ENCODE results near the gene ERMN. TPM values are rescaled to one million over a fixed set of nuclear protein-coding genes. Genes with fewer than 3 reads are reported as not detected.

ERMN gene
- total RNA-seq, 1 donor: 1.4 TPM

DNA sequence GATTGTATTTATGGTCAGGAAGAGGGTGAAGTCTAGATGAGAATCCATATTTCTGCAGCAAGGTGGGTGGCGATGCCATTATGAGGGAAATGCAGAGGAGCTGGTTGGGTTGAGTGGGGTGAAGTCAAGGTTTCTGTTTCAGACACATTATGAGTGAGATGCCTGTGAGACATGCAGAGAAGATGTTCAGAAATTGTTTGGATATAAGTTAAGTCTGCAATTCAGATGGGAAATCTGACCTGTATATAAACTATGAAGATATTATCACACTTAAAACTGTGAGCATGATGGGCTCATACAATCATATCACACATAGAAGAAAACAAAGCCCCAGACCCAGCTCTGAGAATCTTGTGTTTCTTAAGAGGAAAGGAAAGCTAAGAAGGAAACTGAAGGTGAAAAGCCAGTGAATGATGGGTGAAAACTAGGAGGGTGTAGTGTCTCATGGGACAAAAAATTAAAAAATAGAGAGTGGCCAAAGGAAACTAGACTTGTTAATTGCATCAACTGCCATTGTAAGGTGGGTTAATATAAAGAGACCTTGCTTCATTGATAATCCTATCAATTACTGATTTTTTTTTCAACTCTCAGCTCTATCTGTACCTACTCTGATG, 53.9 kb downstream of the ERMN start:
- peaks cover 68% of the 10 kb centered on the region for H3K79me2 ChIP-seq (ENCODE audit: insufficient read depth, low read length)
- no peaks in the 10 kb centered on the region for H3K9me3 ChIP-seq (ENCODE audit: low read depth, low read length)
- no peak for DNase-seq (ENCODE audit: insufficient read length, low spot score, missing footprints)
- peaks cover 23% of the 10 kb centered on the region for H3K36me3 ChIP-seq (ENCODE audit: insufficient read depth, low read length)
- H3K4me1 ChIP-seq (ENCODE audit: insufficient read depth, low read length): no peaks in the 10 kb centered on the region
- no peak overlapping the region for H3K4me3 ChIP-seq (ENCODE audit: insufficient read depth, low read length)
- TF ChIP-seq, protein P1, sequence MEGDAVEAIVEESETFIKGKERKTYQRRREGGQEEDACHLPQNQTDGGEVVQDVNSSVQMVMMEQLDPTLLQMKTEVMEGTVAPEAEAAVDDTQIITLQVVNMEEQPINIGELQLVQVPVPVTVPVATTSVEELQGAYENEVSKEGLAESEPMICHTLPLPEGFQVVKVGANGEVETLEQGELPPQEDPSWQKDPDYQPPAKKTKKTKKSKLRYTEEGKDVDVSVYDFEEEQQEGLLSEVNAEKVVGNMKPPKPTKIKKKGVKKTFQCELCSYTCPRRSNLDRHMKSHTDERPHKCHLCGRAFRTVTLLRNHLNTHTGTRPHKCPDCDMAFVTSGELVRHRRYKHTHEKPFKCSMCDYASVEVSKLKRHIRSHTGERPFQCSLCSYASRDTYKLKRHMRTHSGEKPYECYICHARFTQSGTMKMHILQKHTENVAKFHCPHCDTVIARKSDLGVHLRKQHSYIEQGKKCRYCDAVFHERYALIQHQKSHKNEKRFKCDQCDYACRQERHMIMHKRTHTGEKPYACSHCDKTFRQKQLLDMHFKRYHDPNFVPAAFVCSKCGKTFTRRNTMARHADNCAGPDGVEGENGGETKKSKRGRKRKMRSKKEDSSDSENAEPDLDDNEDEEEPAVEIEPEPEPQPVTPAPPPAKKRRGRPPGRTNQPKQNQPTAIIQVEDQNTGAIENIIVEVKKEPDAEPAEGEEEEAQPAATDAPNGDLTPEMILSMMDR (IDR thresholded peaks at IDR 0.05; ENCODE audit: extremely low read depth, low read depth, low read length): no peak
- no peaks in the 10 kb centered on the region for H4K20me1 ChIP-seq (ENCODE audit: insufficient read depth, low read length)
- no peaks in the 10 kb centered on the region for H3K27me3 ChIP-seq (ENCODE audit: insufficient read depth, low read length)
- no peak overlapping the region for H2AFZ ChIP-seq (ENCODE audit: low read length)
- H3K27ac ChIP-seq (ENCODE audit: low read depth, low read length): no peak overlapping the region
- no peak overlapping the region for H3K4me2 ChIP-seq (ENCODE audit: insufficient read depth, low read length)

DNA sequence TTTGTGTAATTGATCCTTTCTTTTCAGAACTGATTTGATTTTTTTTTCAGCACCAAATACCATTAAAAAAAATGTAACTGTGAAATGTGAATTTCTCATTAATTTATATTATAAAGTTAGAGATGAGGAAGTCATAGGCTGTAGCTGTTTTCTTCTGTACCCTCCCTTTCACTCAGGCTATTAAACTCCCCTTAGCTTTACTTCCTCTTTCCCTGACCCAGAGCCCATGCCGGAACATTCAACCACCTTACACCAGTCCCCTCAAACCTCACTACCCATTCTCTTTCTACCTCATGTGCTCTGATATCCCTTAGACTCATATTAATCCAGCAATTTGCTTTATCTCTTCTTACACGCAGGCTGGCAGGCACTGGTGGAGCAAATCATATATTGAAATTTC, 55.7 kb downstream of the ERMN start:
- Histone ChIP-seq H3K9me3 (ENCODE audit: low read depth, low read length) (no peaks in the 10 kb centered on the region), H2AFZ (ENCODE audit: low read length) (no peak overlapping the region), H3K4me3 (ENCODE audit: insufficient read depth, low read length) (no peak overlapping the region), H4K20me1 (ENCODE audit: insufficient read depth, low read length) (no peaks in the 10 kb centered on the region), H3K27ac (ENCODE audit: low read depth, low read length) (no peak overlapping the region), H3K79me2 (ENCODE audit: insufficient read depth, low read length) (peaks cover 78% of the 10 kb centered on the region), H3K4me1 (ENCODE audit: insufficient read depth, low read length) (no peaks in the 10 kb centered on the region), H3K4me2 (ENCODE audit: insufficient read depth, low read length) (no peak overlapping the region), H3K36me3 (ENCODE audit: insufficient read depth, low read length) (peaks cover 24% of the 10 kb centered on the region), H3K27me3 (ENCODE audit: insufficient read depth, low read length) (no peaks in the 10 kb centered on the region)
- no peak for DNase-seq (ENCODE audit: insufficient read length, low spot score, missing footprints)
- TF ChIP-seq, protein P1 (IDR thresholded peaks at IDR 0.05; ENCODE audit: extremely low read depth, low read depth, low read length): no peak

DNA sequence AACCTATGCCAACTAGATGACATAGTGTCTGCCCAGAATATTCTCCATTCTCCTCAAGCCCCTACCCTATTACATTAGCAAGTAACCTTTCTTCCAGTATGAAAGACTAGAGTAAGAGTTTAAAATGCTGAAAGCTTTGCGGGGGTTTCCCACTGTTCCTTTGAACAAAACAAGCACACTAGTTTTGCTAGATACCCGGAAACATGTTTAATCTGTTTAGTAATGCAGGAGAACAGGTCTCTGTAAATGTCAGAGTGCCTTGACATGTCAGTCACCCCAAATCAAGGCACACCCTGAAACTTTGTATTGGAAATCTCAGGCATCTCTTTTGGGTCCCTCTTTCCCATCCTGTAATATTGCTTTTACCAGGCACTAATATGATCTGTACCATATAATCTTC, 56.6 kb downstream of the ERMN start:
- peaks cover 80% of the 10 kb centered on the region for H3K79me2 ChIP-seq (ENCODE audit: insufficient read depth, low read length)
- H3K27ac ChIP-seq (ENCODE audit: low read depth, low read length): no peak overlapping the region
- H4K20me1 ChIP-seq (ENCODE audit: insufficient read depth, low read length): no peaks in the 10 kb centered on the region
- no peaks in the 10 kb centered on the region for H3K27me3 ChIP-seq (ENCODE audit: insufficient read depth, low read length)
- H3K4me3 ChIP-seq (ENCODE audit: insufficient read depth, low read length): no peak overlapping the region
- TF ChIP-seq, protein P1 (IDR thresholded peaks at IDR 0.05; ENCODE audit: extremely low read depth, low read depth, low read length): no peak
- H3K9me3 ChIP-seq (ENCODE audit: low read depth, low read length): no peaks in the 10 kb centered on the region
- peaks cover 5% of the 10 kb centered on the region for H3K4me1 ChIP-seq (ENCODE audit: insufficient read depth, low read length)
- no peak overlapping the region for H2AFZ ChIP-seq (ENCODE audit: low read length)
- peaks cover 24% of the 10 kb centered on the region for H3K36me3 ChIP-seq (ENCODE audit: insufficient read depth, low read length)
- DNase-seq (ENCODE audit: insufficient read length, low spot score, missing footprints): no peak
- no peak overlapping the region for H3K4me2 ChIP-seq (ENCODE audit: insufficient read depth, low read length)

Other genes with a start within 250 kb of the ERMN start
- gene GALNT5, start 68.1 kb downstream of the ERMN start, total RNA-seq: 56.5 and 75.7 TPM in 2 replicates
- 1.2 and 1.4 TPM in 2 replicates for gene CYTIP, start 118.3 kb upstream of the ERMN start, total RNA-seq